BLaER1 treated with 17β-estradiol and CSF1 and Interleukin-3, amounts not matched to agents 10 nM and 100 nM (cell line): ENCODE data around the gene FNIP2.

Experiments
- H3K27ac ChIP-seq, 11 experiments: shearing (Covaris generic); formaldehyde crosslinking; 2 replicates each; pipeline ENCODE4 v1.8.1; 2022
- H3K27me3 ChIP-seq, 11 experiments: shearing (Covaris generic); formaldehyde crosslinking; 2 replicates each; pipeline ENCODE4 v1.8.1; 2022
- H3K36me3 ChIP-seq, 11 experiments: shearing (Covaris generic); formaldehyde crosslinking; 2 replicates each; pipeline ENCODE4 v1.8.1; 2022
- H3K4me1 ChIP-seq, 10 experiments: shearing (Covaris generic); formaldehyde crosslinking; 2 replicates each; pipeline ENCODE4 v1.8.1; 2022
- H3K4me2 ChIP-seq, 11 experiments: shearing (Covaris generic); formaldehyde crosslinking; 2 replicates each; pipeline ENCODE4 v1.8.1; 2022
- H3K4me3 ChIP-seq, 10 experiments: shearing (Covaris generic); formaldehyde crosslinking; 2 replicates each; pipeline ENCODE4 v1.8.1; 2022
- H3K9ac ChIP-seq, 11 experiments: shearing (Covaris generic); formaldehyde crosslinking; 2 replicates each; pipeline ENCODE4 v1.8.1; 2022
- H3K9me3 ChIP-seq, 11 experiments: shearing (Covaris generic); formaldehyde crosslinking; replicated peaks in 1 of 11; 2 replicates each; pipeline ENCODE4 v1.8.1; 2022
- H4K20me1 ChIP-seq, 11 experiments: shearing (Covaris generic); formaldehyde crosslinking; 2 replicates each; pipeline ENCODE4 v1.8.1; 2022
- Cebpa-rat ChIP-seq, 11 experiments: shearing (Covaris generic); IDR thresholded peaks; 2 replicates each; pipeline ENCODE4 v1.8.1; 2022

Gene FNIP2

DNA sequence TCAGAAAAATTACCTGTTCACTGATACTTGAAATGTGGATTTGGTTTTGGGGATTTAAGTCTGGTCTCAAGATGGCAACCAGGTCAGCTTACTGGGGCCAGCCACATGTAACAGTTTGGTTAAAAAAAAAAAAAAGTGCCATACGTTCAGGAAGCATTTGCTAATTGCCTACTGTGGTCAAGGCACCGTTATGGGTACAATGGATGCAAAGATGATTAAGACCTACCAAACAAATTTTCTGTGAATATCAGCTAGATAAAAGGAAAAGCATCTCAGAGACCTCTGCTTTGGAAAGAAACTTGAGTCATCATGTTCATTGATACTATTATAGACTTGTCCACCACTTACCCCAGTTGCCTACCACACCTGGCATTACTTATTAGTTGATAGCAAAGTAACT is 80.9 kb downstream of the FNIP2 start:
- Histone ChIP-seq H3K4me1 (peaks cover 0 to 21% (median 0%) of the 10 kb centered on the region in 10 experiments; a peak in 4 of 20 replicates), H3K9ac (no peak overlapping the region), H3K36me3 (peaks cover 0 to 83% (median 13%) of the 10 kb centered on the region in 11 experiments; a peak in 12 of 22 replicates), H3K4me3 (no peak overlapping the region), H3K27me3 (no peaks in the 10 kb centered on the region), H4K20me1 (peaks cover 0 to 97% (median 0%) of the 10 kb centered on the region in 11 experiments; a peak in 3 of 22 replicates), H3K27ac (no peak overlapping the region), H3K4me2 (0 out of 22 replicates have a peak overlapping the region, but pooled peaks of 1 of the 11 experiments have one; percentile 0), H3K9me3 (no peaks in the 10 kb centered on the region)
- TF ChIP-seq Cebpa-rat (IDR thresholded peaks at IDR 0.05), result no peak

DNA sequence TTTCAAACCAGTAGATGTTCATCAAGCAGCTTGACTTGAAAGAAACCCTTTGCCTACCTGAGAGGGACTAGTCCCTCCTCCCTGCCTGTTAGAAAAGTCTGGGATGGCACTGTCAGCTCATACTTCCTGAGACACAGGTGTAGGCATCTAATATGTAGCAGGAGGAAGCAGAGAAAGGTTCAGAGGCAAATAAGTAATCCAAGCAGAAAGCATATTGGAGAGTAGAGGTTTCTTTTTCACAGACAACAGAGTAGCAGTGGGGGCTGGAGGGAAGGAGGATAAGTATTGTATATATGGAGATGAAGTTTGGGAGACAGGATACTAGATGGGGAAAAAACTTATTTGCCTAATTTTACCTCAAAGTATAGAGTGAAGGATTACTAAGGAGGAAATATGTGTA is 81.5 kb downstream of the FNIP2 start:
- Histone ChIP-seq H3K4me2 (peak overlapping the region in 2 of 11 experiments; percentile 0 to 28; a peak in 2 of 22 replicates), H4K20me1 (peaks cover 0 to 97% (median 0%) of the 10 kb centered on the region in 11 experiments; a peak in 3 of 22 replicates), H3K4me1 (peaks cover 0 to 21% (median 0%) of the 10 kb centered on the region in 10 experiments; a peak in 4 of 20 replicates), H3K36me3 (peaks cover 0 to 83% (median 13%) of the 10 kb centered on the region in 11 experiments; a peak in 12 of 22 replicates), H3K27ac (peak overlapping the region in 1 of 11 experiments; percentile 28; a peak in 1 of 22 replicates), H3K4me3 (no peak overlapping the region), H3K9me3 (no peaks in the 10 kb centered on the region), H3K9ac (peak overlapping the region in 2 of 11 experiments; percentile 12 to 18; a peak in 2 of 22 replicates), H3K27me3 (no peaks in the 10 kb centered on the region)
- no peak for TF ChIP-seq Cebpa-rat (IDR thresholded peaks at IDR 0.05)

DNA sequence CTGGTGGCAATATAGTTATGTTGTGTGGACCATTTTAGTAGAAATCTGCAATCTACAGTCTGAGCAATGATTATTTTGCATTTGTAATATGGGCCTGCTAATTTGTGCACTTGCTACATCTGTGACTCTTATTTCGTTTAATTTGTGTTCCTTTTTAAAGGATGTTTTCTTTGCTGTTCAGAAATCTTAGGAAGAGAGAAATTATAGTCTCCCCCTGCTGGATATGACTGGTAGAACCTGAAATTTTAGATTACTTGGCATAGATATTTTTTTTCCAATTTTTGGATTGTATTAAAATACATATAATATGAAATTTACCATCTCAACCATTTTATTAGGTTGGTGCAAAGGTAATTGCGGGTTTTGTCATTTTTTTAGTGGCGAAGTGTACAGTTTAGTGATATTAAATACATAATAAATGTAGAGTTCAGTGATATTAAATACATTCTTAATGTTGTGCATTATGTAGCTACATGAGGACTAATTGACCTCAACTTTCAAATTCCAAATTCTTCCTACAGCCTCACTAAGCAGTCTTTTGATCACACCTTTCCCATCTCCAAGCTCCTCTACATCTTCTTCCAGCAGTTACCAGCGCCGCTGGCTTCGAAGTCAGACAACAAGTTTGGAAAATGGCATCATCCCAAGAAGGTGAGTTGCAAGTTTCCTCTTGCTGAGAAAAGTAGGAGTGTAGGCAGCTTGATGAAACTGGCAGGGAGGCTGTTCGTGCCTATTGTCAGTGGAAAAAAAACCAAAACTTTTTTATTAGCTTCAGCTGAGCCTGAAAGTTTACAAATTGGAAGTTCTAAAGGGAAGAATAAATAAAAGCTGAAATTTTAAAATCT is 82.2 kb downstream of the FNIP2 start:
- TF ChIP-seq Cebpa-rat (IDR thresholded peaks at IDR 0.05), result no peak
- H4K20me1 ChIP-seq, result peaks cover 0 to 98% (median 0%) of the 10 kb centered on the region in 11 experiments; a peak in 2 of 22 replicates
- peak overlapping the region in 1 of 11 experiments; percentile 28; a peak in 1 of 22 replicates for H3K27ac ChIP-seq
- no peaks in the 10 kb centered on the region for H3K27me3 ChIP-seq
- H3K9ac ChIP-seq, result no peak overlapping the region
- peaks cover 0 to 83% (median 13%) of the 10 kb centered on the region in 11 experiments; a peak in 12 of 22 replicates for H3K36me3 ChIP-seq
- H3K4me1 ChIP-seq, result peaks cover 0 to 21% (median 0%) of the 10 kb centered on the region in 10 experiments; a peak in 4 of 20 replicates
- H3K4me2 ChIP-seq, result 0 out of 22 replicates have a peak overlapping the region, but pooled peaks of 1 of the 11 experiments have one; percentile 0
- no peak overlapping the region for H3K4me3 ChIP-seq
- H3K9me3 ChIP-seq, result no peaks in the 10 kb centered on the region

DNA sequence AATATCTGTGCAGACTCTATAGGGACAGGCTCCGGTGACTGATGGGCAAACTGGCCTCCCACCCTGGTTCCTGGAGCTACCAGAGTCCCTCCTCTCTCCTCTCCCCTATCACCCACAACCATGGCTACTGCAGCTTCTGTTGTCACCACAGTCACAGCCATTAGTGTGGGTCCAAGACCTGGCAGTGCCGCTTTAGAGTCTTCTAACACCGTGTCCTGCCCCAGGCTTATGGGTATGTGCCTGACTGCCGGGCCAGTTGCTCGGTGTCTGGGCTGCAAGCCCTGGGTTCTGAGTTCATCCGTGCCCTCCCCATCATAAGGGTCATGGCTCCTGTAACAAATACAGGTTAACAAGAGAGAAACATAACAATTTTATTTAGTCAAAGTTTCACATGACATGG is 85.4 kb downstream of the FNIP2 start:
- Histone ChIP-seq H3K4me3 (no peak overlapping the region), H3K9ac (no peak overlapping the region), H4K20me1 (peaks cover 0 to 98% (median 0%) of the 10 kb centered on the region in 11 experiments; a peak in 4 of 22 replicates), H3K27ac (no peak overlapping the region), H3K27me3 (no peaks in the 10 kb centered on the region), H3K9me3 (no peaks in the 10 kb centered on the region), H3K4me2 (no peak overlapping the region), H3K36me3 (peaks cover 0 to 81% (median 4%) of the 10 kb centered on the region in 11 experiments; a peak in 11 of 22 replicates), H3K4me1 (peaks cover 0 to 26% (median 0%) of the 10 kb centered on the region in 10 experiments; a peak in 6 of 20 replicates)
- no peak for TF ChIP-seq Cebpa-rat (IDR thresholded peaks at IDR 0.05)

DNA sequence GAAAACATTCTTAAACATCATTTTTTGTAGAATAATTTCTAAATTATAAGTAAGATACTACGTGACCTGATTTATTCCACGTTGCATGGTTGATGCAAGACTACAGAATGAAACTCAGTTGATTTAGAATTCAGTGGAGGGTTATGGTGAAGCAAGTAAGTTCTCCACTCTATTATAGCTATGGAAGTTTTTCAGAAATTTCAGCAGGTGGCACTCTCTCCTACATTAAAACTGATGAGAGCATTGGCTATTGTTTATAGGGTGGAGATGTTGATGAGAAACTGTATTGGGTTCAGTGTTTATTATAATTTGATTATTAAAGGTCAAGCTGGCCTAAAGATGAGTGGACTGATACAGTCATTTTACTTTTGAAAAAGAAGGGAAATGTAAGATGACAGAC is 88.0 kb downstream of the FNIP2 start:
- Histone ChIP-seq H3K27ac (no peak overlapping the region), H3K4me1 (peaks cover 0 to 14% (median 0%) of the 10 kb centered on the region in 10 experiments; a peak in 6 of 20 replicates), H3K9me3 (no peaks in the 10 kb centered on the region), H3K4me3 (no peak overlapping the region), H4K20me1 (peaks cover 0 to 96% (median 0%) of the 10 kb centered on the region in 11 experiments; a peak in 4 of 22 replicates), H3K36me3 (peaks cover 15 to 93% (median 27%) of the 10 kb centered on the region in 11 experiments; a peak in 21 of 22 replicates), H3K4me2 (no peak overlapping the region), H3K9ac (no peak overlapping the region), H3K27me3 (no peaks in the 10 kb centered on the region)
- no peak for TF ChIP-seq Cebpa-rat (IDR thresholded peaks at IDR 0.05)

DNA sequence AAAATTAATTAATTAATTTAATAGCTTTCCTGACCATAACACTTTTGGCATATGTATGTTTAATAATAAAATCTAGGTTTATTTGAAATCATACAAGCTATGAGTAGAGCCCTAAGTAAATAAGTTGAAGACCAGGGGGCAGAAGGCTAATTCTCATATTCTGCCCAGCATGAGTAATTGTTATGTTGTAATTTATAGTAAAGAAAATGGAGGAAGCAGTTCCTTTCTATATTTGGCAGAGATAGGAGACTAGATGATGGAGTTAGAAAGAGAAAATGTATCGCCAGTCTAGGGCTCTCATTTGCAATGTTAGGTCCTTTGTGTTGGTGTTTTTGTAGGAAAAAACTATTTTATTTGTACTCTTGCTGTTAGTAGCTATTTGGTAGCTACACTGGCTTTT is 89.1 kb downstream of the FNIP2 start:
- peaks cover 26 to 95% (median 38%) of the 10 kb centered on the region in 11 experiments; a peak in 21 of 22 replicates for H3K36me3 ChIP-seq
- peaks cover 0 to 95% (median 0%) of the 10 kb centered on the region in 11 experiments; a peak in 4 of 22 replicates for H4K20me1 ChIP-seq
- peak overlapping the region in 2 of 11 experiments; percentile 19 to 35; a peak in 4 of 22 replicates for H3K4me2 ChIP-seq
- H3K9me3 ChIP-seq, result no peaks in the 10 kb centered on the region
- no peak overlapping the region for H3K27ac ChIP-seq
- no peak overlapping the region for H3K4me3 ChIP-seq
- H3K9ac ChIP-seq, result no peak overlapping the region
- H3K27me3 ChIP-seq, result no peaks in the 10 kb centered on the region
- peaks cover 0 to 14% (median 0%) of the 10 kb centered on the region in 10 experiments; a peak in 6 of 20 replicates for H3K4me1 ChIP-seq
- TF ChIP-seq Cebpa-rat (IDR thresholded peaks at IDR 0.05), result no peak

DNA sequence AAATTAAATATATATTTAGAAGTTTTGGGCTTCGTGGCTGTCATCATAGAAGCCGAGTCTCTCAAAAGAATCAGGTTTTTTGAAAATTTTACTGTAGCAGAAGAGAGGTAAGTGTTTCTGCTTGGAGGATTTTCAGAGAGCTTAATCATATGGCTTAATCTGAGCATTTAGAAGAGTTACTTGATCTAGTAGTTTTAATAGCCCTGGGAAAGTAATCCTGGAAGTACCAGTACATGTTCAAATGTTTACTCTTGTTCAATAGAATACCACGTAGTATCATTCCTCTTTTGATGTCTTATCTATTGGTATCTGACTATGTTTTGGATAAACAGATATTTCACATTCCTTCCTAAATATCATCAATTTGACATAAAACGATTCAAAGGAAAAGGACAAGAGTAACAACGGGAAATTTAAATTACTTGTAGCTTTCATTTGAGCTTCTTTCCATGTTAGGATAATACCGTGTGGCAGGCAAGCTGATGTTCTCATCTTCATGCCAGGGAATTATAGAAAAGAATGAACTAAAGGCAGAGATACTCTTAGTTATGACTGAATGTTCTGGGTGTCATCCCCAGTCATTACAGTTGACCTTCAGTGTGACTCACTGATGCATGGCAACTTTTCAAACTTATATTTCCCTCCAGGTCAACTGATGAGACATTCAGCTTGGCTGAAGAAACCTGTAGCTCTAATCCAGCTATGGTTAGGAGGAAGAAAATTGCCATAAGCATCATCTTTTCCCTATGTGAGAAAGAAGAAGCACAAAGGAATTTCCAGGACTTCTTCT is 89.8 kb downstream of the FNIP2 start:
- H3K4me3 ChIP-seq, result no peak overlapping the region
- H3K27me3 ChIP-seq, result no peaks in the 10 kb centered on the region
- no peak for TF ChIP-seq Cebpa-rat (IDR thresholded peaks at IDR 0.05)
- H3K9me3 ChIP-seq, result no peaks in the 10 kb centered on the region
- peaks cover 0 to 14% (median 0%) of the 10 kb centered on the region in 10 experiments; a peak in 6 of 20 replicates for H3K4me1 ChIP-seq
- H3K27ac ChIP-seq, result no peak overlapping the region
- peak overlapping the region in 1 of 11 experiments; percentile 19; a peak in 2 of 22 replicates for H3K4me2 ChIP-seq
- peaks cover 0 to 96% (median 0%) of the 10 kb centered on the region in 11 experiments; a peak in 4 of 22 replicates for H4K20me1 ChIP-seq
- peaks cover 31 to 98% (median 44%) of the 10 kb centered on the region in 11 experiments; a peak in 21 of 22 replicates for H3K36me3 ChIP-seq
- no peak overlapping the region for H3K9ac ChIP-seq

DNA sequence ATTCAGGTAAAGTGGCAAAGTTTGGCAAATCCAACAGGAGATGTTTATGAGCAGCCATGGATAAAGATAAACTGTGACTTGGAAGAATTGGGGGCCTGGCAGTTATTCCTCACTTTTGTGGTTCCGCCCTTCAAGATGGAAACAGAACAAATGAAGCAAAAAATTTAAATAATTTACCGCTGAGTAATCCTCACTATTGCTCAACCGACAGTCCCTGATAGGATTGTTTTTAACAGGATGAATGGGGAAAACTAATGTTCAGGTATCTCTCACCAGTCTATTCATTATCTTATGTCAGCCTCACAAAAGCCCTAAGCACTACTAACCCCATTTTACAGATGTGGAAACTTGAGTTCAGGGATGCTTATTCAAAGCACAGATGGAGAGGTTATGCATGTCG is 90.8 kb downstream of the FNIP2 start:
- no peak overlapping the region for H3K27ac ChIP-seq
- no peaks in the 10 kb centered on the region for H3K9me3 ChIP-seq
- peaks cover 0 to 14% (median 0%) of the 10 kb centered on the region in 10 experiments; a peak in 6 of 20 replicates for H3K4me1 ChIP-seq
- TF ChIP-seq Cebpa-rat (IDR thresholded peaks at IDR 0.05), result no peak
- no peak overlapping the region for H3K4me2 ChIP-seq
- peaks cover 33 to 99% (median 43%) of the 10 kb centered on the region in 11 experiments; a peak in 21 of 22 replicates for H3K36me3 ChIP-seq
- no peak overlapping the region for H3K9ac ChIP-seq
- H3K27me3 ChIP-seq, result no peaks in the 10 kb centered on the region
- H3K4me3 ChIP-seq, result no peak overlapping the region
- peaks cover 0 to 96% (median 0%) of the 10 kb centered on the region in 11 experiments; a peak in 4 of 22 replicates for H4K20me1 ChIP-seq
